GM18861 (cell line): ENCODE data around the gene PGLYRP1.

ENCODE experiments used
- ATAC-seq: cut with Tn5 transposase; IDR thresholded peaks from one replicate; pipeline ENCODE4 v1.9.1; 2021; ENCODE audit not compliant: unreplicated experiment

PGLYRP1 gene

DNA sequence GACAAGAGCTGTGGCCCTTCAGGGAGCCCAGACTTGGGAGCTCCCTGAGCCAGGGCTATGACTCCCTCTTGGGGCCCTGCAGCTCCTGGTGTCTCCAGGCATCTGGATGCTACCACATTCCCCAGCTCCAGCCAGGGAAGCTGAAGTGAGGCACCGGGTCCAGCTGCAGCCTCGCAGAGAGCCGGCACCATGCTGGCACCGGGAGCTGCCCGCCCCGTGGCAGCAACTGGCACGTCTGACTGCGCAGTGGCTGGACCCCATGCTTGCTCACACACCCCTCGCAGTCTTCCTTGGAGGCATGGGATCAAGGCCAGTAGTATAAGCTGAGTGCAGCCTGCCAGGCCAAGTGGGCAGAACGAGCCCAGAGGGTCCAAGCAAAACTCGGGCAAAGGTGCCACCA is 10.5 kb upstream of the PGLYRP1 start:
- no peak for ATAC-seq

GRCh38 chr19:46032597-46033025 is 9.8 kb upstream of the PGLYRP1 start:
- no peak for ATAC-seq

DNA sequence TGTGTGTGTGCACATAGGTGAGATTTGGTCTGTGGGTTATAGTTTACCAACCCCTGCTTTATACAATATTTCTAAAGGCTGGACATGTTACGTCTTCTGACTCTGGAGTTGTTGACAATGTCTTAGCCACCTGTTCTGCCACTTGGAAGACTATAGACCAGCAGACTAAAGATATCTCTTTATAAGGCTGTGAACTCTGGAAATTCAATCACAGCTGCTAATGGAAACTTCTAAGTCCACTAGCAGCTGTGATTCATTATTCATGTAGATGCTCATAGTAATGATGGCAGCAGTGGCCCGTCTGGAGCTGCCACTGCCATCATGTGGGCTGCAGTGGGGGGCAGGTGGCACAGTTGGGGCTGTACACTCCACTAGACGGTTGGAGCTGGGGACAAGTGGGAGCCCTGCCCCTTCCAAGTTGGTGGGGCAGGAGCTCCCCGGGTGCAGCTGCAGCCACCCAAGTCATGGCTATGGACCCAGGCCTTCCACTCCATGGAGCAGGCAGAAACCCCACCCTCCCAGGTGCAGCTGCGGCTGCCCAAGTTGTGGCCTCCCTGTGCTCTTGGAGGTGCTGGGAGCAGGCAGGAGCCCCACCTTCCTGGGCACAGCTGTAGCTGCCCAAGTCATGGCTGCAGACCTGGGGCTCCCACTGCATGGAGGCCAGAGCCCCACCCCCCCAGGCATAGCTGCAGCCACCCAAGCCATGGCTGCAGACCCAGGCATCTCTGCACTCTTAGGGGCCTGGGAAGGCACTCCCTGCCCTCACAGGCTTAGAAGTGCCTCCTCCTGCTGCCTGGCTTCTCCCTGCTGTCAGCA is 9.1 kb upstream of the PGLYRP1 start:
- no peak for ATAC-seq

DNA sequence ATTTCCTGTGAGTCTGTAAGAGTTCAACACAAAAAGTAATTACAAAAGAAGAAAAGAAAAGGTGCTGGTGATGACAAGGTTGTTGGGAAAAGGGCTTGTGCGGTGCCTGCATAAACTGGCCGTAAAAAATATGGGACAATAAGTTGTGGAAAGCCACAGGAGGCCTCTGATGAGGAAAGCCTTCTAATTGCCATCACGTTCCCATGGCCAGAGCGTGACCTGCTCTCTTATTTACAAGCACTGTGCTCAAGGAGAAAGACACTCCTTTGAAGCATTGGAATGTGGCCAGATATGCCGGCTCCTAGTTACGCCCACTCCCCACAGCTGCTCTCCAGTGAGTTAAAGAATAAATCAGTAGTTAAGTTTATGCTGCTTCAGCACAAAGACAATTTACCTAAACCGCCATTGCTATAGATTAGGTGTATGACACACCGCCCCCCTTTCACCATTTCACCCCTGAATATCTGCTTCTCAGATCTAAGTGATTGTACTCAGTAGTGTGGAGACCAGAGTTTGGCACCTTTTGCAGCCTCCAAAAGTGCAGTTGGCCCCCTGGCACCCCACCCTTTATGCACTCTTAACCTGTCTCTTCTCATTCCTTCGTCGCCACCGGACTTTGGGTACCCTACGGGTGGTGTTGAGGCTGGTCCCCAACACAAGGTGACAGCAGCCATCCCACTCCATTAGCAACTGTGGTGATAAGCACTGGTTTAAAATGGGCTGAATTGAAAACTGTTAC is 8.1 kb upstream of the PGLYRP1 start:
- no peak for ATAC-seq

- no peak for ATAC-seq
These were observed 3.0 kb upstream of the PGLYRP1 start for GRCh38 chr19:46025835-46026234.

GRCh38 chr19:46023311-46023779 is 492 bp upstream of the PGLYRP1 start:
- no peak for ATAC-seq

DNA sequence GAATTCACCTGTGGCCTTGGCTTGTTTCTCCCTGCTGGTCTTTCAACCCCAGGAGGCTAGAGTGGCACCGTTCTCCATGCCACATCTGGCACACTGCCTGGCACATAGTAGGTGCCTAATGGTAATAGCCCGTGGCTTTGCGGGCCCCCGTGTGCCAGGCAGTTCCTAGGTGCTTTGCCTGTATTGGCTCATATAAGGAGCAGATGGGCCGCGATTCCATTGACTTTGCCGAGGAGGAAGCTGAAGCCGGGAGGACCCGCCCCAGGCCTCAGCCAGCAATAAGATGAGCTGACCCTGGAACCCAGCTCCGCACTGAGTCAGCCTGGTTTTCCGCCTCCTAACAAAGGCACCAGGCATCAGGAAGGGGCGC is 807 bp downstream of the PGLYRP1 start:
- no peak for ATAC-seq

- no peak for ATAC-seq
These were observed 1.3 kb downstream of the PGLYRP1 start for GRCh38 chr19:46021531-46022041.

DNA sequence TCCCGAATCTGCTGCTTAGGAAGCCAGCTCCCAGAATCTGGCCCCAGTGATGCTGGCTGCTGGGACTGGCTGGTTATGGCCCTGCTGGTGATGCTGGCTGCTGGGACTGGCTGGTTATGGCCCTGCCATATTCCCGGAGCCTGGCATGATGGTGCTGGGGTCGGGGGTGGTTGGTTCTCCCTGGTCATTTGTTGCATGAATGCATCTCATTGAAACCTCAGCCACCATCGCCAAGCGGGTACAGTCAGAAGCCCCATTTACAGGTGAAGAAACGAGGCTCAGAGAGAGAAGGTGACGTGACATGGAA is 2.1 kb downstream of the PGLYRP1 start:
- ATAC-seq, result no peak

DNA sequence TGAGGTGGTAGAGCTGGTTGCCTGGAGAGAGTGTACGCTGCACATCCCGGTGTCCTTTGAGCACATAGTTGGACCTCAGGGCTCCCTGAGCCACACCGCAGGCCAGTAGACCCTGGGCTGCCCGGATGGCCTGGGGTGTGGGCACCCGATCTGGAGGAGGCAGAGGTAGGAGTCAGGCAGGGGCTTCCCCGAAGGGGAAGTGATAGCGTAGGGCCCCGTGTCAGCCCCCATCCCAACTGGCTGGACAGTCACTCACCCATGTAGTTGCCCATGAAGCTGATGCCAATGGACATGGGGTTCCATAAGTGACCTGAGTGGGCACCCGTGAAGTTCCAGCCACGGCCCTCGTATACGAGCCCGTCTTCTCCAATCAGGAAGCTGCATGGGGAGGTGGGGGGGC is 3.6 kb downstream of the PGLYRP1 start:
- ATAC-seq, result no peak

DNA sequence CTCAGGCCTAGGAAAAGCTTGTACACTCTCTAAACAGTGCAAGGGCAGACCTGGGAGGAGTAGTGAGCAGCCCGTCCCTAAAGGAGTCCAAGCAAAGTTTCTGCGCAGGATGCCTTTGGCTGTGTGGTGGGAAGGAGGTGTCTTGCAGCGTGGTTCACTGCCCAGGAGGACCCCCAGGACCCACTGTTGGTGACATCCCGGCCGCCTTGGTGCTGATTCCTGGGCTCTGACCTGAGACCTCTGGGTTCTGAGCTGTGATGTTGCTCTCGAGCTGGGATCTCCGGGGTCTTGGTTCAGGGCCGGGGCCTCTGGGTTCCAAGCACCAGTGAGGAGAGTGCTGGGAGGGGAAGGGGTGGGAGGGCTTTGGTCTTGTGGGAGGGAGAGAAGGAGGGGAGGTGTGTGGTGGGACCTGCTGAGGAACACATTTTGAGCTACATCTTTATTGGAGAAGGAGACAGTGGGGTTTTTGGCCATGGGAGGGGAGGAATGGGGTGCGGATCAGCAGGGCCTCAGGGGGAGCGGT is 4.1 kb downstream of the PGLYRP1 start:
- no peak for ATAC-seq

DNA sequence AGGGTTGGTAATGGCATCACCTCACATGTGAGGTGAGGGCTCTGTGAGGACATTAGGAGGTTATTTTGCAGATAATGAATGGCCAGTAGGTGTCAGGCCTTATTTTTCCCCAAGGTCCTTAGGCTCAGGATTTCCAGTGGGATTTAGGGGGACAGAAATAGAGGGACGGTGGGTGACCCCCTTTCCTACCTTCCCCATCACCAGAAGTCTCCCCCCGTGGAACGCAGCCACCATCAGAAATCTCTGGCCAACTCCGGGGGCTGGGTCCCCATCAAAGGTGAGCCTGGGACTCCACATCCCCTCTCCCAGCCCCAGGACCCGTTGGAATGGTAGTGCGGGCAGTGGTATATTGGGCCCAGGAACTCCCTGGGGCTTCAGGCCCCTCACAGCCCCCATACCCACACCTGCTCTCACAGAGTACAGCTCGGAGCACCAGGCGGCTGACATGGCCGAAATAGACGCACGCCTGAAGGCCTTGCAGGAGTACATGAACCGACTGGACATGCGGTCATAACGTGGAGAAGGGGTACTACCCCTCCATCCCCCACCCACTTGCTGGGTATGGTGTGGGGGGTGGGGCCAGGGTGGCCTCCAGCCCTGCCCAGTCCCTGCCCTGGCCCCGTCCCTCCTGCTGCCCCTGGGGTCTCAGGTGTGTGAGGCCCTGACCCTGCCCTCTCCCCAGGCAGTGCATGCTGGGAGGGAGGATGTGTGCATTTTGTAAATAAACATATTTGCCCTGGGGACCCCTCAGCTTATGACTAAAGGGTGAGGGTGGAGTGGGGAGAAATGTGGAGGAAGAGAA is 4.8 kb downstream of the PGLYRP1 start:
- ATAC-seq, result no peak

DNA sequence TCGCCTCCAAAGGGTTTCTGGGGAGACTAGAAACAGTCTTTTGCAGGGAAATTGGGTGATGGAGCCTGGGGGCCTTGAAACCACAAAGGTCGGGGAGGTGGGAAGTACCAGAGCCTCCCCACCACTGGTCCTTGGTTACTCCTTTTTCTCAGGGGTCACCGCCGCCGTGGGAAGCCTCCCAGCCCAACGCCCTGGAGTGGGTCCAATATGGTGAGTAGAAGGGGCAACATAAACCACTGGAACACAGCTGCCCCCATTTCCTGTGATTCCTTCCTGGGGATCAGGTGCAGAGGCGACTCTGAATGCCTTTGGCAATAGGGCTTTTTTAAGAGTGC is 5.8 kb downstream of the PGLYRP1 start:
- ATAC-seq, result no peak

- ATAC-seq, result no peak
These were observed 6.3 kb downstream of the PGLYRP1 start for GRCh38 chr19:46016426-46017094.

GRCh38 chr19:46015687-46016425 is 7.0 kb downstream of the PGLYRP1 start:
- no peak for ATAC-seq

DNA sequence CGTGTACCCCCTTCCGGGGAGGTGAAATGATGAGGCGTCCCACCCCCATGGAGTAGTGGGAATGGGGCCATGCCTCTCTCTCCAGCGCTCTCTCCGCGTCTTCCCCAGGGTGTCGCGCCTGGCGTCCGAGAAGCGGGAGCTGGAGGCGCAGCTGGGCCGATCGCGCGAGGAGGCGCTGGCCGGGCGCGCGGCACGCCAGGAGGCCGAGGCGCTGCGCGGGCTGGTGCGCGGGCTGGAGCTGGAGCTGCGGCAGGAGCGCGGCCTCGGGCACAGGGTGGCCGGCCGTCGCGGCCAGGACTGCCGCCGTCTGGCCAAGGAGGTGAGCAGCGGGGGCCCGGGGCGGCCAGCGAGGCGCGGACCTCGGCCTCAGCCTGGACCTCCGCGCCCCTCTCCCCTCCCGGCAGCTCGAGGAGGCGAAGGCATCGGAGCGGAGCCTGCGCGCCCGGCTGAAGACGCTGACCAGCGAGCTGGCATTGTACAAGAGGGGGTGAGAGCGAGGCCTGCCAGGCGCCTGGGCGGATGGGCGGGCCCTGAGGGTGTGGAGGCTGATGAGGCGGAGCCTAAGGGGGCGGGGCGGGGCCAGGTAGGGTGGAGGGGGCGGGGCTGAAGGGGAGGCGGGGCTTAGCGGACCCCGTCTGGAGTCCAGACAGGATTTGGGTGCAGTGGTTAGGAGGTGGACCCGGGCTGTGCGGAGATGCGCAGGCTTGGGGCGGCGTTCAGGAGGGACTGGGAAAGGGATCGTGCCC is 7.7 kb downstream of the PGLYRP1 start:
- no peak for ATAC-seq

DNA sequence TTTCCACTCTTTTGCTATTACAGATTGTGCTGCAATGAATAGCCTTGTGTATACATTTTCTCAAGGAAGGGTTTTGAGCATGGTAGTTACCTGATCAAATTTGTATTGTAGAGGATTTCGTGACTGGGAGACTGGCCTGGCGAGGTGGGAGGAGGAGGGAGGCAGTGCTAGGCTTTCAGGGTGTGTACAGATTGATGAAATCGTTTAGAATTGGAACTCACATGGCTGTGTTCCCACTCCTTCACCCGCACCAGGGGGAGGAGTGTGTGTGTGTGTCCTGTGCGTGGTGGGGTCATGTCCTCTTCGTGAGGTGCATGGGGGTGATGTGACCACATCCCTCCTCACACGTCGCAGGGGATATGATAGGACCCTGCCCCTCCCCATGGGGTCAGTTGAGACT is 8.3 kb downstream of the PGLYRP1 start:
- no peak for ATAC-seq

DNA sequence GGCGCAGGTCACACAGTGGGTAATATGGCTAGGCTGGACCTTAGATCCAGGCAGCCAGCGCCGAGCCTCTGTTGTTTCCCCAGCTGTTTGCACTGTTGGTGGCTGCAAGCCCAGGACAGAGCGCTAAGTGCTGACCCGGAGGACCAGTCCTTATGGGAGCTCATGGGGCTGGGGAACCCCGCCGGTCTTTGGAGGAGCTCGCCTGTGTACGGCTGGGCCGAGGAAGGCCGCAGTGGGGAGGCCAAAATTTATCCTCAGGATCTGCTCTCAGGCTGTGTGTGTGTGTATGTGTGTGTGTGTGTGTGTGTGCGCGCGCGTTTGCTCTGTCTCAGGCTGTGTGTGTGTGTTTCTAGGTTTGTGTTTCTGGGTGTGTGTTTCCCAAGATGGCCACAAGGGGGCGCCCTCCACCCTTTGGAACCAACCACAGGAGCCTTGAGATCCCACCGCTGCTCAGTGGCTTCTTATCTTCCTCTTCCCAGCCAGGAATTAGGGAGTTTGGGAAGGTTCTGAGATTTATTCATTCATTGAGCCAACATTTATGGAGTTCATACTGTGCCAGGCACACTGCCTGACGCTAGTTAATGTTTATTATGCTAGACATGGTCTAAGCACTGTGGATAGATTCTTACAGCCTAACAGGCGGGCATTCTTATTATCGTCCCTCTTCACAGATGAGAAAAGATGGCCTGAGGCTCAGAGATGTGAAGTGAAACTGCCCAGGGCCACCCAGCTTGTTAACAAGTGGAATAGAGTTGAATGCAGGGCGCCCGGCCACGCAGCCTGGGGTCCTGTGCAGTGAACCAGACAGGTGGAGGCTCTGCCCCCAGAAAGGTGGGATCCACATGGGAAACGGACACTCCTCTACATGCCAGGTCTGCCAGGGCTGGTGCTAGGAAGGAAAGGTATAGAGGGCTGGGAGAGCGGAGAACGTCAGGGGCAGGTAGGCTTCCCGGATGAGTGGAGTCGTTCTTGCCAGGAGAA is 13.0 kb downstream of the PGLYRP1 start:
- no peak for ATAC-seq
